GM12878 (cell line): ENCODE results near the gene BBS9. TPM values are rescaled to one million over a fixed set of nuclear protein-coding genes. Genes with fewer than 3 reads are reported as not detected.

ENCODE experiments used
- ATAC-seq: fragments of 200-7000 bp; cut with Tn5 transposase; 3 replicates; pipeline ENCODE4 v1.9.1; 2020; ENCODE audit warnings: mild to moderate bottlenecking, moderate library complexity
- BruUV-seq: library from RNA; stranded (reverse); fragments of 400-500 nt; replicated peaks from 2 replicates; lab custom pipeline; 2021; lab: Mats Ljungman, UMichigan
- CTCF ChIA-PET: fragments of 300-600 bp; sonication (Branson Sonifier 250); formaldehyde crosslinking; extraction: SDS; loops from one replicate; lab custom pipeline; 2021; ENCODE audit warnings: inconsistent platforms; lab: Yijun Ruan, JAX
- POLR2A ChIA-PET: fragments of 350-600 bp; formaldehyde crosslinking; extraction: SDS; loops from one replicate; lab custom pipeline; 2021; ENCODE audit warnings: inconsistent platforms; lab: Charles Lee
- RAD21 ChIA-PET: fragments of 300-600 bp; sonication (Branson Sonifier 250); formaldehyde crosslinking; loops from one replicate; lab custom pipeline; 2023; ENCODE audit warnings: antibody characterized with exemption; ENCODE audit not compliant: unreplicated experiment; lab: Charles Lee
- SMC1A ChIA-PET: fragments of 300-600 bp; sonication (Branson Sonifier 250); formaldehyde crosslinking; loops from one replicate; lab custom pipeline; 2023; ENCODE audit not compliant: unreplicated experiment, uncharacterized antibody; lab: Charles Lee
- DNase-seq: peaks from one replicate; pipeline ENCODE4 v3.0.0-alpha.2; 2011; ENCODE audit warnings: low read depth, low spot score
- FAIRE-seq: peaks from 3 replicates; lab custom pipeline; 2011; peaks lifted over from hg19 to GRCh38; lab: Jason Lieb, UNC
- H2AFZ ChIP-seq: 2 replicates; pipeline ENCODE4 v1.6.0; 2011; ENCODE audit warnings: low read depth, low read length, control low read depth; ENCODE audit not compliant: control insufficient read depth
- H3K27ac ChIP-seq: 2 replicates; pipeline ENCODE4 v1.5.1; 2011; ENCODE audit warnings: control low read depth; ENCODE audit not compliant: control insufficient read depth, insufficient read depth
- H3K27me3 ChIP-seq, 2 experiments: replicated peaks in 1 of 2; 2 replicates each; pipeline versions ENCODE4 v1.6.0 to v1.6.1; 2011; ENCODE audit warnings: low read length in 1 of 2; ENCODE audit not compliant: control insufficient read depth in 2 of 2, insufficient read depth in 2 of 2
- H3K36me3 ChIP-seq, 2 experiments: 2 replicates each; pipeline ENCODE4 v1.5.1; 2011; ENCODE audit warnings: low read length in 1 of 2; ENCODE audit not compliant: control insufficient read depth in 2 of 2, insufficient read depth in 2 of 2
- H3K4me1 ChIP-seq: 2 replicates; pipeline ENCODE4 v1.6.1; 2011; ENCODE audit warnings: mild to moderate bottlenecking, low read length, moderate library complexity, mixed read lengths; ENCODE audit not compliant: control insufficient read depth, insufficient read depth
- H3K4me2 ChIP-seq: 2 replicates; pipeline ENCODE4 v1.6.0; 2011; ENCODE audit warnings: control low read depth; ENCODE audit not compliant: control insufficient read depth, insufficient read depth
- H3K4me3 ChIP-seq: fragments of 200-600 bp; sonication (generic); 2 replicates; pipeline ENCODE4 v1.5.1; 2016
- H3K79me2 ChIP-seq: 2 replicates; pipeline ENCODE4 v1.6.0; 2011; ENCODE audit warnings: low read length; ENCODE audit not compliant: control insufficient read depth, insufficient read depth
- H3K9ac ChIP-seq: 2 replicates; pipeline ENCODE4 v1.8.0; 2011; ENCODE audit warnings: low read length, control low read depth, mixed read lengths; ENCODE audit not compliant: control insufficient read depth, insufficient read depth
- H3K9me3 ChIP-seq: replicated peaks from 3 replicates; pipeline ENCODE4 v1.5.1; 2011; ENCODE audit warnings: mild to moderate bottlenecking, low read length; ENCODE audit not compliant: control insufficient read depth, insufficient read depth
- H4K20me1 ChIP-seq: 2 replicates; pipeline ENCODE4 v1.6.0; 2011; ENCODE audit not compliant: control insufficient read depth, insufficient read depth
- BACH1 ChIP-seq: fragments of 450-650 bp; IDR thresholded peaks from 2 replicates; pipeline ENCODE4 v1.6.1; 2017; ENCODE audit warnings: mild to moderate bottlenecking, borderline replicate concordance
- CHD4 ChIP-seq: fragments of 200-600 bp; sonication (generic); IDR thresholded peaks from 2 replicates; pipeline ENCODE4 v1.6.1; 2016; ENCODE audit warnings: mild to moderate bottlenecking
- ETV6 ChIP-seq, 2 experiments: fragments of 450-650 bp in 1 of 2; IDR thresholded peaks in 1 of 2; conservative IDR thresholded peaks in 1 of 2; 2 replicates each; pipeline ENCODE4 v1.6.1; 2014; ENCODE audit warnings: antibody characterized with exemption in 1 of 2, borderline replicate concordance in 1 of 2, low read depth in 1 of 2, mild to moderate bottlenecking in 1 of 2, moderate library complexity in 1 of 2
- HDAC6 ChIP-seq: fragments of 200-600 bp; sonication (generic); IDR thresholded peaks from one replicate; pipeline ENCODE4 v1.8.0; 2017; ENCODE audit warnings: antibody characterized with exemption; ENCODE audit not compliant: unreplicated experiment
- MEF2A ChIP-seq: IDR thresholded peaks from 2 replicates; pipeline ENCODE4 v1.6.1; 2011; ENCODE audit warnings: low read depth, mild to moderate bottlenecking, low read length, moderate library complexity; ENCODE audit not compliant: insufficient read depth
- MXI1 ChIP-seq: fragments of 150-350 bp; IDR thresholded peaks from 2 replicates; pipeline ENCODE4 v1.6.1; 2011; ENCODE audit warnings: low read depth, mild to moderate bottlenecking, inconsistent platforms, low read length, improper control_type of control experiment
- NR2C1 ChIP-seq: fragments of 450-650 bp; IDR thresholded peaks from 2 replicates; pipeline ENCODE4 v1.6.1; 2017; ENCODE audit warnings: antibody characterized with exemption, mild to moderate bottlenecking, moderate library complexity
- PRDM15 ChIP-seq: fragments of 450-650 bp; formaldehyde crosslinking; IDR thresholded peaks from 2 replicates; pipeline ENCODE4 v1.4.0; 2020; ENCODE audit warnings: mild to moderate bottlenecking, moderate library complexity
- SP1 ChIP-seq: IDR thresholded peaks from one replicate; pipeline ENCODE4 v1.6.1; 2011; ENCODE audit warnings: low read depth, low read length
- SRF ChIP-seq, 2 experiments: IDR thresholded peaks; 2 replicates each; pipeline ENCODE4 v1.6.1; 2011; ENCODE audit warnings: low read depth in 2 of 2, low read length in 2 of 2, mild to moderate bottlenecking in 1 of 2, moderate library complexity in 1 of 2
- SUZ12 ChIP-seq: fragments of 200-600 bp; sonication (generic); IDR thresholded peaks from one replicate; pipeline ENCODE4 v1.6.1; 2018; ENCODE audit warnings: antibody characterized with exemption, mild to moderate bottlenecking; ENCODE audit not compliant: unreplicated experiment
- USF1 ChIP-seq: IDR thresholded peaks from 2 replicates; pipeline ENCODE4 v1.6.1; 2011; ENCODE audit warnings: borderline replicate concordance, low read depth, mild to moderate bottlenecking, moderate library complexity, mixed read lengths, low read length; ENCODE audit not compliant: insufficient read depth; ENCODE audit errors: extremely low read length
- WGBS: methylation state at CpG from one replicate; pipeline ENCODE4 v1.1.6; 2016; ENCODE audit warnings: low lambda C conversion rate; ENCODE audit not compliant: insufficient replicate concordance, insufficient coverage; ENCODE audit errors: missing lambda C conversion rate; 5-methylcytosine and 5-hydroxymethylcytosine counted together
- in situ Hi-C: fragments of 300-500 bp; cut with MboI; formaldehyde crosslinking; loops from 9 replicates; pipeline ENCODE4 v1.14.3; 2018; ENCODE audit warnings: mixed read lengths
- intact Hi-C: fragments of 100-400 bp; cut with micrococcal nuclease; formaldehyde crosslinking; loops from one replicate; pipeline ENCODE4 v1.14.2; 2022; ENCODE audit not compliant: unreplicated experiment
- polyA plus RNA-seq, 11 experiments: library from polyadenylated mRNA; depleted of rRNA in 4 of 11; unstranded in 6 of 11; stranded (reverse) in 5 of 11; fragments of >200 nt; fragmentation: Nextera tagmentation in 4 of 11; fragmentation: Illumina TruSeq in 1 of 11; extraction: Ambion mirVana in 4 of 11; extraction: Trizol in 1 of 11; gene quantifications; 1 replicate in 1 of 11; 2 replicates in 10 of 11; pipeline versions ENCODE4 v1.2.1 to v1.2.3, GENCODE V29; 2011 to 2016; ENCODE audit warnings: inconsistent platforms in 2 of 11, missing spikeins in 2 of 11, low read depth in 1 of 11
- total RNA-seq, 4 experiments: library from RNA; depleted of rRNA in 3 of 4; stranded (reverse); fragments of >200 nt in 3 of 4; fragmentation: Illumina TruSeq in 1 of 4; extraction: Trizol in 1 of 4; gene quantifications; 2 replicates each; pipeline versions ENCODE4 v1.2.1 to v1.2.3, GENCODE V29; 2013 to 2021

Gene BBS9
- total and polyA plus RNA-seq, 10 of the 15 experiments (the other 5 are each of a cell fraction or from before 2014, with no cell fraction given): 1.2 to 5.6 (median 2.3) TPM

GRCh38 chr7:33356336-33356735 is 227.0 kb downstream of the BBS9 start:
- BruUV-seq: no TSS peak

GRCh38 chr7:33357846-33358245 is 228.5 kb downstream of the BBS9 start:
- no peaks in the 10 kb centered on the region for H3K27me3 ChIP-seq
- no peaks in the 10 kb centered on the region for H3K9me3 ChIP-seq
- no TSS peak for BruUV-seq
- SMC1A ChIA-PET: no interaction called here
- no peak overlapping the region for H3K9ac ChIP-seq
- DNase-seq: no peak
- no peak overlapping the region for H3K4me3 ChIP-seq
- no peak overlapping the region for H2AFZ ChIP-seq
- CTCF ChIA-PET: no interaction called here
- TF ChIP-seq ETV6 (conservative IDR thresholded peaks at IDR 0.05 in 1 of 2, IDR thresholded peaks at IDR 0.05 in 1 of 2; ENCODE audit: borderline replicate concordance in 1 of 2, low read depth in 1 of 2): no peak
- TF ChIP-seq CHD4: no peak
- TF ChIP-seq USF1: no peak
- TF ChIP-seq NR2C1: no peak
- TF ChIP-seq SRF (IDR thresholded peaks at IDR 0.05; ENCODE audit: low read depth in 2 of 2, low read length in 2 of 2): no peak
- no peak for TF ChIP-seq PRDM15 (CRISPR knock-in tag)
- TF ChIP-seq SUZ12: no peak
- no peak for TF ChIP-seq MEF2A
- in situ Hi-C loops (no loop called here), intact Hi-C loops (no loop called here)
- no peaks in the 10 kb centered on the region for H3K79me2 ChIP-seq
- no peak overlapping the region for H3K27ac ChIP-seq
- no peak for ATAC-seq
- no peaks in the 10 kb centered on the region for H3K36me3 ChIP-seq
- RAD21 ChIA-PET: no interaction called here
- POLR2A ChIA-PET: no interaction called here
- H3K4me1 ChIP-seq: no peaks in the 10 kb centered on the region
- no peaks in the 10 kb centered on the region for H4K20me1 ChIP-seq
- no peak overlapping the region for H3K4me2 ChIP-seq
- no peak for FAIRE-seq
- WGBS: 97% methylated on average over 2 of the region's 2 CpGs

More at GRCh38 chr7:33356336-33356735, 227.0 kb downstream of the BBS9 start:
- H3K4me1 ChIP-seq: no peaks in the 10 kb centered on the region
- no peak overlapping the region for H2AFZ ChIP-seq
- no peak overlapping the region for H3K9ac ChIP-seq
- ChIA-PET RAD21 (no interaction called here), SMC1A (interaction anchor here (1.6 kb wide), 1 partner anchor 11 kb away, joined by 8 read pairs; no protein-coding TSS in a partner anchor), POLR2A (no interaction called here), CTCF (interaction anchor here (0.9 kb wide), 1 partner anchor 11 kb away, joined by 3 read pairs; no protein-coding TSS in a partner anchor)
- no peak for FAIRE-seq
- no peaks in the 10 kb centered on the region for H3K27me3 ChIP-seq
- H3K4me2 ChIP-seq: no peak overlapping the region
- no peaks in the 10 kb centered on the region for H4K20me1 ChIP-seq
- no peaks in the 10 kb centered on the region for H3K9me3 ChIP-seq
- no peak overlapping the region for H3K4me3 ChIP-seq
- in situ Hi-C loops (no loop called here), intact Hi-C loops (no loop called here)
- H3K27ac ChIP-seq: no peak overlapping the region
- H3K79me2 ChIP-seq: no peaks in the 10 kb centered on the region
- H3K36me3 ChIP-seq: no peaks in the 10 kb centered on the region
- no peak for DNase-seq
- no peak for TF ChIP-seq BACH1
- TF ChIP-seq HDAC6: no peak
- no peak for TF ChIP-seq SP1
- TF ChIP-seq MEF2A: no peak
- TF ChIP-seq MXI1: no peak
- no peak for ATAC-seq
- WGBS: 26% methylated on average over 2 of the region's 2 CpGs
